GM21529 (cell line): Measurements from ENCODE around the gene SLC35F1.

Experiments
- ATAC-seq: cut with Tn5 transposase; IDR thresholded peaks from one replicate; pipeline ENCODE4 v1.9.1; 2021; ENCODE audit not compliant: unreplicated experiment

The SLC35F1 gene

GRCh38 chr6:118350881-118351430 lies 443.9 kb downstream of the SLC35F1 start:
- no peak for ATAC-seq

- ATAC-seq: no peak
Measured at GRCh38 chr6:118353564-118353963, 446.5 kb downstream of the SLC35F1 start.

- peak; percentile 100 for ATAC-seq
Measured at GRCh38 chr6:118354641-118355040, 447.6 kb downstream of the SLC35F1 start.

- ATAC-seq: no peak
Measured at GRCh38 chr6:118356054-118356453, 449.0 kb downstream of the SLC35F1 start.

GRCh38 chr6:118356686-118357085 lies 449.6 kb downstream of the SLC35F1 start:
- no peak for ATAC-seq
